ENCODE data around the gene MIPOL1. TPM values are rescaled to one million over a fixed set of nuclear protein-coding genes. Genes with fewer than 3 reads are reported as not detected.

Gene MIPOL1
- total and polyA plus RNA-seq, 2 of the 13 experiments (the other 11 are each of a cell fraction or from before 2014, with no cell fraction given), result 8.6 to 34.2 TPM

GRCh38 chr14:37588667-37588955, 390.9 kb downstream of the MIPOL1 start (continued):
- TF ChIP-seq CEBPB (IDR thresholded peaks at IDR 0.05; ENCODE audit: borderline replicate concordance, low read depth, low read length), result no peak
- no peak for TF ChIP-seq HNRNPLL (IDR thresholded peaks at IDR 0.05; ENCODE audit: low read depth, low read length, poor library complexity, severe bottlenecking)
- TF ChIP-seq PITX1 (CRISPR knock-in tag; IDR thresholded peaks at IDR 0.05), result no peak; the same call in 1 of the 2 replicates
- TF ChIP-seq ATF7-NPFF (CRISPR knock-in tag; IDR thresholded peaks at IDR 0.05; ENCODE audit: low read depth), result 0 out of 2 replicates have a peak, but pooled peaks have one; percentile 12
- TF ChIP-seq SATB2 (CRISPR knock-in tag; IDR thresholded peaks at IDR 0.05), result 0 out of 2 replicates have a peak, but pooled peaks have one; percentile 16
- no peak; the same call in 1 of the 2 replicates for TF ChIP-seq PAX8 (CRISPR knock-in tag; IDR thresholded peaks at IDR 0.05; ENCODE audit: borderline replicate concordance)
- no peak for TF ChIP-seq MAZ (IDR thresholded peaks at IDR 0.05; ENCODE audit: borderline replicate concordance, low read depth, low read length)
- TF ChIP-seq MAZ (CRISPR knock-in tag; IDR thresholded peaks at IDR 0.05; ENCODE audit: low read depth), result peak; percentile 34; the same call in 1 of the 2 replicates
- TF ChIP-seq ZNF687 (CRISPR knock-in tag; IDR thresholded peaks at IDR 0.05), result no peak
- TF ChIP-seq GPN1 (CRISPR knock-in tag; IDR thresholded peaks at IDR 0.05; ENCODE audit: borderline replicate concordance), result no peak
- TF ChIP-seq ZNF780A (CRISPR knock-in tag; IDR thresholded peaks at IDR 0.05), result no peak
- TF ChIP-seq KDM2A (CRISPR knock-in tag; IDR thresholded peaks at IDR 0.05; ENCODE audit: borderline replicate concordance, low read depth), result no peak
- TF ChIP-seq SALL2 (CRISPR knock-in tag; IDR thresholded peaks at IDR 0.05), result no peak
- no peak for TF ChIP-seq ZGPAT (CRISPR knock-in tag; IDR thresholded peaks at IDR 0.05)
- no peak for TF ChIP-seq ZBTB49 (CRISPR knock-in tag; IDR thresholded peaks at IDR 0.05; ENCODE audit: borderline replicate concordance)
- TF ChIP-seq CSRNP1 (CRISPR knock-in tag; IDR thresholded peaks at IDR 0.05), result no peak
- TF ChIP-seq ZBTB43 (CRISPR knock-in tag; conservative IDR thresholded peaks at IDR 0.05), result no peak
- TF ChIP-seq HHEX (CRISPR knock-in tag; IDR thresholded peaks at IDR 0.05), result no peak
- TF ChIP-seq PHF21A (CRISPR knock-in tag; IDR thresholded peaks at IDR 0.05), result no peak
- no peak for TF ChIP-seq AKAP8 (CRISPR knock-in tag; IDR thresholded peaks at IDR 0.05)
